ENCODE data around the gene PTPRT.

Gene PTPRT

GRCh38 chr20:42507874-42508273 lies 681.8 kb downstream of the PTPRT start:
- no peak for DNase-seq

DNA sequence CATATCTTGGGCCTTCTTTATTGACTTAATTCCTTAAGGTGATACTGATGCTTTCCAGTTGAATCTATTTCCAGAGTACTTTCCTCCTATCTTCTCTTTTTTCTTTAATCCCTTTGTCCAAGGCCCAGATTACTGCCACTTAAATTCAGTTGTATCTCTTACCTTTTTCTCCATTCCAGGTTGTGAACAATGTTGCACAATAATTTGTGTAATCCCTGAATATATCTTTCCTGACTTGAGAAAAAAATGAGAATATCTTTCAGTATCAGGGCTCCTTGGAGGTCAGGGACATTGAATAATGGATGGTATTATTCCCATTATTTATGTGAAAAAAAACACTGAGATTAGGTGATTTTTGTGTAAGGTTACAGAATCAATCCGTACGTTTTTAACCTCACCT lies 683.3 kb downstream of the PTPRT start:
- no peak for DNase-seq

DNA sequence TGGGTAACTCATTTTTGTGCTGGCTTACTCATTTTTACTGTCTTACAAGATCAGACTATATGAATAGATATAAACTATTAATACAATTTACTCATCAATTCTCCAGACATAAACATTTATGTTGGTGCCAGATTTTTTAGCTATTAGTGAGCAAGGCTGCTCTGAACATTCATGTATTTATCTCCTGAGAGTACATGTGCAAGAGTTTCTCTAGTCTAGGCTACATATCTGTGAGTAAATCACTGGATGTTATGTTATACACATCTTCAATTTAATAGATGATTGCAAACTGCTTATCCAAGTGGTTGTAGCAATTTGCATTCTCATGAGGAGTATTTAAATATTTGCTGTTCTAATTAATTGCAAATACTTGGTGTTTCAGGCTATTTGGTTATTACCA lies 687.1 kb downstream of the PTPRT start:
- DNase-seq, result no peak

DNA sequence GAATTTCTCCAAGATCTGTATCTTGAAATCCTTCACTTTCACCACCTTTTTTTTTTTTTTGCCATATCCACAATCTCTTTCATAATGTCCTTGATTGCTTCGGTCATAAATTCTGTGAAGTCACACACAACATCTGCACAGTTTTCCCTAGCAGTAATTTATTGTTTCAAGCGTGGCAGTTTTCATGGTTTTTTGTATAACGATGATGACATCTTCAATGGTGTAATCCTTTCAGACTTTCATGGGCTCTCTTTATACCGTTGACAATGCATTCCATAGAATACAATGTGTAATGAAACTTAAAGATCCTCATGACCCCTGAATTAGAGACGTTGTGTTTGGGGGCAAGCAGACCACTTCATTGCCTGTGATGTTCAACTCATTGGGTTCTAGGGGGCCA lies 693.1 kb downstream of the PTPRT start:
- no peak for DNase-seq

- DNase-seq, result no peak
Observed at GRCh38 chr20:42494290-42494689, 695.4 kb downstream of the PTPRT start.

DNA sequence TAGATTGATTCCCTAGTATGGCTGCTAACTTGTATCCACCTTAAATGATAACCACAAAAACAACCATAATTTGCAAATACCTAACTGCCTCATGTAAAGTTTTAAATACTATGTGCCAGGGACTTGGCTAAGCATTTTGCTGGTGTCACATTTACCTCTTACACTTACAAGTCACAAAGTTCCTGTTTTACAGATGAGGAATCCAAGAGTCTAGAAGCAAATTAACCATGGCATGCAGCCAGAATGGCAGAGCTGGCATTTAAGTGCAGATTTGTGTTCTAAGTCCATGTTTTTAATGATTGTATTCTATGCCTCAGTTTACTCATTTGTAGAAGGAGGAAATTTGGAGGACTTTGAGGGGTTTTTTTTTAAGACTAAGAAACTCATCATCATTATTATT lies 696.7 kb downstream of the PTPRT start:
- DNase-seq, result no peak

GRCh38 chr20:42492290-42492689 lies 697.4 kb downstream of the PTPRT start:
- DNase-seq, result no peak

DNA sequence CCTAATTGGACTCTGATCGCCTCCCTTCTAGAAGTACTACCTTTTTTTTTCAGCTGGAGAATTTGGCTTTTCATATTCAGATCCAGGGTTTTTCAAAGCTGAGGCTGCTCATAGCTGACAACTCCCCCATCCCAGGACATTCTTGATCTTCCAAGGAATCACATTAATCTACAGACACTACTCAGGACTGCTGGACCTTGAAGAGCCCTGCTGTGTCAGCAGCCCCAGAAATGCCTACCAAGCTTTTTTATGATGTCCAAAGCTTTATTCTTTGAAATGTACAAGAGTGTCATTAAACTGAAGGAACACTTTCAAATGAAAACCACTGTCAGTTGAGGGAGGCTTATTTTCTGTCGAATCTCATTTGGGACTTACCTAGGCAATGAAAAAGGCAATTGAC lies 704.1 kb downstream of the PTPRT start:
- no peak for DNase-seq

DNA sequence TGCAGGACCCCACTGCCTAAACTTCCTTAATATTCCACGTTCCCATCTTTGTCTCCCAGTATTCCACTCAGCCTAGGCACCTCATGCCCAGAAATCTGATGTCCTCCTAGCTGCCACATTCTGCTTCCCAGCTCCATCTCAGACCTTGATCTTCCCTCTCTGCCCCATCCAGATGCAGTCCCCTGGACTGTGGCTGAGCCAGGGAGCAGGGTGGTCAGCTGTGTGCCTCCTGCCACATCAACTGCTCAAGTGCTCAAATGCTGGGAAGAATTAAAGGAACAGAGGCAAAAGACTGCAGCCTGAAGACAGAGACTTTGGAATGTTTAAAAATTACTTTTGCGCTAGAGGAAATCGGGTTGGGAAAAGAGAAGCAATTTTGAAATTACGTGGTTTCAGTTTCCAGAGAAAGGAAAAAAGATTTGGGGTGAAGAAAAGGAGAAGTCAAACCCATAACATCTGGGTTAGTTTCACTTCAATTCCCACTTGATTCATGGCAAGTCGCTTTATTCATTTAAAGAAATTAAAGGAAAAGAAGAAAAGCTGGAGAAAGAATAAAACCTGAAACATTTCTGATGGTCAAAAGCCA lies 704.8 kb downstream of the PTPRT start:
- DNase-seq, result no peak

DNA sequence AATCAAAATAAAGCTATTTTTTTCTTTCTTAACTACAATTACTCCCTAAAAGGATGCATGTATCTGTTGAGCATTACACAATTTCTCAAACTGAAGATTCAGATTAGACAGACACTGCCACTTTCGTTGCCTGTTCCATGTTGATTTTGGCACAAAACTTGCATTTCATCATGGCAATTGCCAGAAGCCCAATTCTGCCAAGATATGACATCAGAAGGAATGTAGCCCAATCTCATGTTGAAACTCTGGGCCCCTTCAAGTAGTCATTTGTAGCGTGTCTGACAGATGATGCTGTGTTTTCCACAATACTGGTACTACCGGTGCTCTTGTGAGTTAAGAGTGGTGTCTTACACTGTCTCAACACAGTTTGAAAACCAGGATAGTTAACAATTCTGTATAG lies 705.4 kb downstream of the PTPRT start:
- no peak for DNase-seq

DNA sequence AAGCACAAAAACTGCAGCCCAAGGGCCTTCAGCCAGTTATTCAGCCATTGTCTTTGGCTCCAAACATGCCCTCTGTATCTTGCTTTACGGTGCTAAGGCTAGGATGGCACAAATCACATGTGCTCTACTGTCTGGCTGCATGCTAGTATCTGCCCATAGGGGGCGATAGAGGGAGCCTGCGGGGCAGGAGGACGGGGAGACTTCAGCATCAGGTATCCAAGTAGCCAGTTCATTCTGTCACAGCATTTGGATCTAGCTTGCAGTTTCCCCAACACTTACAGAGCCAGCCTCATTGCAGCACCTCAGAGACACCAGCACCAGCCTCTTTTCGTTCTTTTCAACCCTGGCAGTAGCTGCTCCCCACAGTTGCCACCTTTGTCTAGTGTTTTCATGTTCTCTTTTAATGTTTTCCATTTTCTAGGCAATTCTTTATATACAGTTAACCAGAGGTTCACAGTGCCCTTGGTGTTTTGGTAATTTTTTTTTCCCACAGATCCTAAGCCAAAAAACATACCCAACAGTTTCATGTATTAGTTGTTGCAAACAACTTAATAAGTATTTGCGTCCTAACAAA lies 705.9 kb downstream of the PTPRT start:
- DNase-seq, result peak; percentile 40

DNA sequence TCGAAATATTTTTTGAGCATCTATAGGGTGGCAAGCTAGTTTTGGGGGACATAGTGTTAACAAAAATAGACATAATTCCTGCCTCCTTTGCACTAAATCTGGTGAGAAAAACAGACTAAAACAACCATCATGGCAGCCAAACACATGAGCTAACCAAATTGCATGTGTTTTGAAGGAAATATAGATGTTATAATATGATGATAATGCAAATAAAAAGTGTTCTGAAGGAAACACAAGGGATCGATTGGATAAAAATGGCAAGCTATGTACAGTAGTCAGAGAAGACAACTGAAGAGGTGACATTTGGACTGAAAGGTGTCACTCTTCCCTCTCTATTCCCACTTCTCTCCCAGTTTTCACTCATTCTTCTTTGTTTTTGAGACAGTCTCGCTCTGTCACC lies 706.9 kb downstream of the PTPRT start:
- no peak for DNase-seq

DNA sequence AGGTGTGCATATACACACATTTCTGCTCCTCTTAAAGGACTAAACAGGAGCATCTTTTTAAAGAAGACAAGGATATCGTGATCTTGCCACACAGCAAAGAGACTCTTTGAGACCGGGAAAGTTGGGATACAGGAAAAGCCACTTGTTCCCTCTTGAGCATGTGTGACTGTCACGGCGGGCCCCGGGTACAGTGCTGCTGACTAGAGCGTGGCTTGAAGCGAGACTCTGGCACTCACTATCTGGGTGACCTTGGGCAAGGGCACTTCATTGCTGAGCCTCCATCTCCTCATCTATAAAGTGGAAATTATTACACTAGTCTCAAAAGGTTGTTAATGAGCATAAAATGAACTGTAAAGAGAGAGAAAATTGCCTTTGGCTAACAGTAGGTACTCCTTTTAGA lies 713.9 kb downstream of the PTPRT start:
- no peak for DNase-seq

DNA sequence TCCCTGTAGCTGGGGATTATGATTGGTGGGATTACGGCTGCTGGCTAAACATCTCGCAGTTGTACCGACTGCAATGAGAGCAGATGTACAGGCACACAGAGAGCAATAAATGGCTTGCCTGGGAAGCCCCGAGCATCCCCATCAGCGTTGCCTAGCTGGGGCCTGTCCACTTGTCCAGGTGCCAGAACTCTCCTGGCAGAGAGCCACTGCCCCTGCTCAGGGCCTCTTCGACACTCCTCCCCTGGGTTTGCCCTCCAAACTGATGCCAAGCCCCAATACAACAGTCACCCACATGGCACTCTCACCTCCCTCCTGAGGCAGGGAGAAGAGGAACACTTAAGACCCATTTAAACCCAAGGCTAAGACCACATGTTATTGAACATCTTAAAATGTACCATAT lies 715.1 kb downstream of the PTPRT start:
- no peak for DNase-seq

- no peak for DNase-seq
Observed at GRCh38 chr20:42472198-42472597, 717.5 kb downstream of the PTPRT start.

DNA sequence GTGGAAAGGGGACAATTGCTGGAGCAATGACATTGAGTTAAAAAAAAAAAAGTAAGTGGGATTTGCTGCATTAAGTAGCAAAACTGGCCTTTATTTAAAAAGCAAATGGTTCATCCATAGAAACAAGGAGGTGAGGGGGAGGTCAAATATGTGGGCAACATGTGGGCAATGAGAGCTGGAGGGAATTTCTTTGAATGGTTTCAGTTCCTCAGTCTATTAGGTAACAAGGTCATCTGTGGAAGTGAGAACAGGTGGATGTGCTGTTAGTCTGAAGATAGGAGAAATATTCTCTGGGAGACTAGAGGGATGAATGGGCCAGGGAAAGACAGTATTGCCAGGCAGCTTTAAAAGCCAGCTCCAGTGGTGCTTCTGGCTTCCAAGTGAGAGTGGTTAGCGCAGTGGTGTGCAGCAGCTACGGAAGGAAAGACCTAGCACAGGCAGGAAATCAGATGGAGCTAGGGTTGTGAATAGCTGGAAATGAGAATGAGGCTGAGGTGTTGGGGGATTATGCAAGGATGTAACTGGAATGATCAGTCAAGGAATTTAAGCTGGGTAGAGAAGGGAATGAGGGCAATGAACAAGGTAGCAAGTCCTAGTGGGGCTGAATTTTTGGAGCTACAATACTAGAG lies 727.6 kb downstream of the PTPRT start:
- no peak for DNase-seq

- DNase-seq, result no peak
Observed at GRCh38 chr20:42461291-42461690, 728.4 kb downstream of the PTPRT start.

DNA sequence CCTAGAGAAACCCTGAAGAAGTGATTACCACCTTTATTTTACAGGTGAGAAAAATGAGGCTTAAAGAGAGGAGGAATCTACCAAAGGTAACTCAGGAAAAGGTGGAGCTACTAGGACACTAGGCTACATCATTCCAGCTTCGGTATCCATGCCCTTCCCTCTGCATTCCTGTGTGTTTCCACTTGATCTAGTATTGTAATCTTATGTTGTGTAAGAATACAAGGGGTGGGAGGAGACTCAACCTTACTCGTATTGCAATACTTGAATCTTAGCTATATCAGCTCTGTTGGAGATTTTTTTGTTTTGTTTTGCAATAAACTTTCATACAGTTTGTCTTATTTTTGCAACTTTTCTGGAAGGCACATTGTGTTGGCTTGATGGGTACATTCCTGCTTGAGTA lies 742.4 kb downstream of the PTPRT start:
- DNase-seq, result no peak

DNA sequence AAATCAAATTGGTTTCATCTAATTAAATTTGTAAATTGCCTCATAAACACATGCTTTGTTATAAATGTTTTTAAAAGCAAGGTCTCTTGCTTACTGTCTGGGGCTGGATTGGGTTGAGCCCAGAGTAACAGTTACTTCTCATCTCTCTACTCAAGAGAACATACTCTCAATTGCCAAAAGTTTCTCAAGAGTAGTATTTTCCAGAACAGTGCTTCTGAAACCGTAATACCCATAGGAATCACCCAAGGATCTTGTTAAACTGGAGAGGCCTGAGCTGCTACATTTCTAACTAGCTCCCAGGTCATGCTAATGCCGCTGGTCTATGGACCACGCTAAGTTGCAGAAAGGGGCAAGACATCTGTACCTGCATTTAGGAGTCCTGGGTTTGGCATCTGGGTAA lies 744.9 kb downstream of the PTPRT start:
- no peak for DNase-seq

GRCh38 chr20:42443200-42443599 lies 746.5 kb downstream of the PTPRT start:
- DNase-seq, result no peak

DNA sequence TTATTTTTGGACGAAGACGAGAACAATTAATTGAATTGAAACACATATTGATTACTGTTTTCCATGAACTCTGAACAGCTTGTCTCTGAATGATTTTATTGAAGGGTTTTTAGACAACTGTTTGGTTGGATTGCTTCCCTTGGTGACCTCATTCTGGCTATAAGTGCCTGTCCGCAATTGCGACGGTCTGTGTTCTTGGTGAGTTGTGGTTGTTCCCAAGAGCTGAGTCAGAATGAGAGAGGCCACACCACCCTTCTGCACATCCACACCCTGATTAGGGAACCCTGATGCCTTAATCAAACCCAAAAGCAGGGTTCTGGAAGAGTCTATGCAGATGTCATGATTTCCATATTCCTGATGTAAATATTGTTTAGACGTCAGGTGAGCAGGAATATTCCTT lies 747.0 kb downstream of the PTPRT start:
- DNase-seq, result no peak

DNA sequence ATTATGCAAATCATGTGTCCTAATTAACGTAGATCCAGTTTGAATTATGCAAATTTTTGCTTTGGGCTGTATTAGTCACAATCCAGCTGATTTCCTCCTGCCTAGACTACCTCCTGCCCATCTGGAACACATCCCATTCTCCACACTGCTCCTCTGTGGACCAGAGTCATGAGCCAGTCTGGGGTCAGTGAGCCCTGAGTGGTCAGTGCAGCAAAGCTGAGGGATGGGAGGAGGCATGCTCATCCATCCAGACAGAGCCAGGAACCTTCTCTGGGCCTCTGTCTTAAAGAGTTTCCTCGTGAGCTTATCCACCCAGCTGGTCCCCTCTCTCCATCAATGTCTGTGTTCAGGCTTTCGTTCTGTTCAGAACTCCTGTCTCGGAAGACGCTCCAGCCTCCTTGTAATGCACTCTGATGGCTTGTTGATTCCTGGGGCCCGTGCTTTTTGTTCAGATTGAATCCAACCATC lies 747.8 kb downstream of the PTPRT start:
- no peak for DNase-seq

DNA sequence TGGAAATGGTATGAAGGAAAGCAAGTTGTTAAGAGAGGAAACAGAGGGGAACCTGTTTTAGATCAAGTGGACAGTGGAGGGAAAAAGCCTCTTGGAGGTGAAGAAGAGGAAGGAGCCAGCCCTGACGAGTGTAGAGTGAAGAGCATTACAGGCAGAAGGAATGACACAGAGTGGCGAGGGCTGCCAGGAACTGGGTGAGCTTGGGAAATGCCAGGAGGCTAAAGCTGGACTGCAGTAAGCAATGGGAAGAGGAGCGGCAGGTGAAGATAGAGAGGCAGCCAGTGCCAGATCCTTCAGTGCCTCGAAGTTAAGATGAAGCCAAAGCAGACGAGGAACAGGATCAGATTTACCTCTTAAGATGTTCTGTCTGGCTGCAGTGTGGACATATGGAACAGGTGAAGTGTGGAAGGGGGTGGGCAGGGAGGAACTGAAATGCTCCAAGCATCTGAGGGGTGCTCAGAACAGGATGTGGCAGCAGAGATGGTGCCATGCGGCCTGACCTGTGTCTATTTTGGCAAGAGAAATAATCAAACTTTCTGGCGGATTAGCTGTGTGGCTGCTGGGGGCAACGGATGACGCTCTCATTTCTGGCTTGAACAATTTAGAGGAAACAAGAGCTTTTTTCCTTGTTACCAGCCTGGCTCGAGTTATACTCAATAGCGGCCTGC lies 748.4 kb downstream of the PTPRT start:
- DNase-seq, result no peak

GRCh38 chr20:42435230-42435629 lies 754.5 kb downstream of the PTPRT start:
- no peak for DNase-seq

All from activated CD4-positive, alpha-beta T cell treated with anti-CD3 and anti-CD28 coated beads, Interleukin-10, Interleukin-2, amounts not matched to agents 100 ng/mL and 50 ng/mL, durations not matched to agents 16 hours and 8 hours (primary cell).